BJ (cell line): ENCODE data around the gene DHCR24. TPM values are rescaled to one million over a fixed set of nuclear protein-coding genes. Genes with fewer than 3 reads are reported as not detected.

Experiments used
- CTCF ChIA-PET: fragments of 350-600 bp; formaldehyde crosslinking; extraction: SDS; loops from one replicate; lab custom pipeline; 2021; ENCODE audit warnings: antibody characterized with exemption, inconsistent platforms; lab: Yijun Ruan, JAX
- POLR2A ChIA-PET: fragments of 300-600 bp; sonication (Branson Sonifier 250); formaldehyde crosslinking; extraction: SDS; loops from one replicate; lab custom pipeline; 2021; ENCODE audit warnings: antibody characterized with exemption; lab: Charles Lee
- DNase-seq: peaks from one replicate; pipeline ENCODE4 v3.0.0-alpha.2; 2011; ENCODE audit warnings: low read depth
- H3K27me3 ChIP-seq: 2 replicates; pipeline ENCODE4 v1.6.0; 2011; ENCODE audit warnings: low read length; ENCODE audit not compliant: control insufficient read depth, insufficient read depth
- H3K36me3 ChIP-seq: 2 replicates; pipeline ENCODE4 v1.5.1; 2011; ENCODE audit warnings: low read length; ENCODE audit not compliant: control insufficient read depth, insufficient read depth
- H3K4me3 ChIP-seq: 2 replicates; pipeline ENCODE4 v1.5.1; 2011; ENCODE audit warnings: low read depth, mild to moderate bottlenecking, control low read depth, low read length
- CTCF ChIP-seq: IDR thresholded peaks from 2 replicates; pipeline ENCODE4 v1.5.1; 2011; ENCODE audit warnings: low read depth, mild to moderate bottlenecking, control low read depth, inconsistent platforms, low read length, moderate library complexity; ENCODE audit not compliant: insufficient read depth
- polyA plus RNA-seq: library from polyadenylated mRNA; depleted of rRNA; stranded (reverse); fragments of >200 nt; gene quantifications from 2 replicates; pipeline ENCODE4 v1.2.3, GENCODE V29; 2011

Gene DHCR24
- polyA plus RNA-seq, 1 experiment: 75.0 TPM

GRCh38 chr1:54869173-54869851 is 17.7 kb downstream of the DHCR24 start:
- no peak for TF ChIP-seq CTCF
- Histone ChIP-seq H3K36me3 (peaks cover 26% of the 10 kb centered on the region), H3K27me3 (no peaks in the 10 kb centered on the region), H3K4me3 (no peak overlapping the region)
- DNase-seq: no peak
- ChIA-PET POLR2A (no interaction called here), CTCF (interaction anchor here (0.5 kb wide), 1 partner anchor 9 kb away, joined by 3 read pairs; no protein-coding TSS in a partner anchor)

- ChIA-PET POLR2A (no interaction called here), CTCF (no interaction called here)
These were observed 19.3 kb downstream of the DHCR24 start for GRCh38 chr1:54867717-54868057.

GRCh38 chr1:54866801-54867716 is 19.9 kb downstream of the DHCR24 start:
- H3K4me3 ChIP-seq: no peak overlapping the region
- ChIA-PET POLR2A (no interaction called here), CTCF (no interaction called here)
- no peaks in the 10 kb centered on the region for H3K27me3 ChIP-seq
- no peak for TF ChIP-seq CTCF
- peaks cover 21% of the 10 kb centered on the region for H3K36me3 ChIP-seq
- DNase-seq: no peak

More at GRCh38 chr1:54867717-54868057, 19.3 kb downstream of the DHCR24 start:
- peaks cover 23% of the 10 kb centered on the region for H3K36me3 ChIP-seq
- H3K4me3 ChIP-seq: no peak overlapping the region
- H3K27me3 ChIP-seq: no peaks in the 10 kb centered on the region
- no peak for DNase-seq
- no peak for TF ChIP-seq CTCF

- ChIA-PET CTCF (interaction anchor here (0.6 to 1.4 kb wide), 2 partner anchors 59 to 80 kb away, joined by 3 read pairs; no protein-coding TSS in a partner anchor), POLR2A (no interaction called here)
- Histone ChIP-seq H3K4me3 (no peak overlapping the region), H3K36me3 (peaks cover 14% of the 10 kb centered on the region), H3K27me3 (no peaks in the 10 kb centered on the region)
- DNase-seq: no peak
- TF ChIP-seq CTCF: no peak
These were observed 21.5 kb downstream of the DHCR24 start for GRCh38 chr1:54865238-54866073.
